Measurements from ENCODE around the gene MGARP.

MGARP gene

GRCh38 chr4:139223682-139224317 is 56.2 kb downstream of the MGARP start:
- Histone ChIP-seq H3K27me3 (ENCODE audit: insufficient read depth, low read length) (no peaks in the 10 kb centered on the region), H3K79me2 (ENCODE audit: insufficient read depth, low read length) (no peaks in the 10 kb centered on the region), H3F3A (ENCODE audit: insufficient read depth, low read length) (no peaks in the 10 kb centered on the region), H3K9ac (ENCODE audit: low read length) (no peak overlapping the region), H3K4me2 (ENCODE audit: low read length) (no peak overlapping the region), H3K36me3 (ENCODE audit: insufficient read depth, low read length) (no peaks in the 10 kb centered on the region), H3K4me3 (ENCODE audit: low read depth, low read length, poor library complexity, severe bottlenecking) (no peak overlapping the region), H3K9me3 (ENCODE audit: low read length) (no peaks in the 10 kb centered on the region), H2AFZ (ENCODE audit: low read length) (no peak overlapping the region), H3K4me1 (ENCODE audit: insufficient read depth, low read length, severe bottlenecking) (peaks cover 9% of the 10 kb centered on the region), H3K27ac (ENCODE audit: low read depth, low read length, poor library complexity, severe bottlenecking) (no peak overlapping the region), H4K20me1 (ENCODE audit: insufficient read depth, low read length) (no peaks in the 10 kb centered on the region), H3K9me2 (ENCODE audit: low read depth, low read length) (no peaks in the 10 kb centered on the region)
- TF ChIP-seq, protein P1, sequence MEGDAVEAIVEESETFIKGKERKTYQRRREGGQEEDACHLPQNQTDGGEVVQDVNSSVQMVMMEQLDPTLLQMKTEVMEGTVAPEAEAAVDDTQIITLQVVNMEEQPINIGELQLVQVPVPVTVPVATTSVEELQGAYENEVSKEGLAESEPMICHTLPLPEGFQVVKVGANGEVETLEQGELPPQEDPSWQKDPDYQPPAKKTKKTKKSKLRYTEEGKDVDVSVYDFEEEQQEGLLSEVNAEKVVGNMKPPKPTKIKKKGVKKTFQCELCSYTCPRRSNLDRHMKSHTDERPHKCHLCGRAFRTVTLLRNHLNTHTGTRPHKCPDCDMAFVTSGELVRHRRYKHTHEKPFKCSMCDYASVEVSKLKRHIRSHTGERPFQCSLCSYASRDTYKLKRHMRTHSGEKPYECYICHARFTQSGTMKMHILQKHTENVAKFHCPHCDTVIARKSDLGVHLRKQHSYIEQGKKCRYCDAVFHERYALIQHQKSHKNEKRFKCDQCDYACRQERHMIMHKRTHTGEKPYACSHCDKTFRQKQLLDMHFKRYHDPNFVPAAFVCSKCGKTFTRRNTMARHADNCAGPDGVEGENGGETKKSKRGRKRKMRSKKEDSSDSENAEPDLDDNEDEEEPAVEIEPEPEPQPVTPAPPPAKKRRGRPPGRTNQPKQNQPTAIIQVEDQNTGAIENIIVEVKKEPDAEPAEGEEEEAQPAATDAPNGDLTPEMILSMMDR (IDR thresholded peaks at IDR 0.05; ENCODE audit: low read length): no peak
- no peak for TF ChIP-seq EZH2 (IDR thresholded peaks at IDR 0.05; ENCODE audit: borderline replicate concordance, low read length)

GRCh38 chr4:139222215-139222614 is 57.8 kb downstream of the MGARP start:
- no peaks in the 10 kb centered on the region for H3K9me3 ChIP-seq (ENCODE audit: low read length)
- no peak overlapping the region for H2AFZ ChIP-seq (ENCODE audit: low read length)
- H3K27me3 ChIP-seq (ENCODE audit: insufficient read depth, low read length): no peaks in the 10 kb centered on the region
- no peaks in the 10 kb centered on the region for H4K20me1 ChIP-seq (ENCODE audit: insufficient read depth, low read length)
- no peak overlapping the region for H3K27ac ChIP-seq (ENCODE audit: low read depth, low read length, poor library complexity, severe bottlenecking)
- peaks cover under 1% of the 10 kb centered on the region for H3K4me1 ChIP-seq (ENCODE audit: insufficient read depth, low read length, severe bottlenecking)
- H3K36me3 ChIP-seq (ENCODE audit: insufficient read depth, low read length): no peaks in the 10 kb centered on the region
- H3K9me2 ChIP-seq (ENCODE audit: low read depth, low read length): no peaks in the 10 kb centered on the region
- no peak overlapping the region for H3K4me2 ChIP-seq (ENCODE audit: low read length)
- no peaks in the 10 kb centered on the region for H3F3A ChIP-seq (ENCODE audit: insufficient read depth, low read length)
- H3K79me2 ChIP-seq (ENCODE audit: insufficient read depth, low read length): no peaks in the 10 kb centered on the region
- no peak for TF ChIP-seq EZH2 (IDR thresholded peaks at IDR 0.05; ENCODE audit: borderline replicate concordance, low read length)
- TF ChIP-seq, protein P1 (IDR thresholded peaks at IDR 0.05; ENCODE audit: low read length): no peak
- H3K4me3 ChIP-seq (ENCODE audit: low read depth, low read length, poor library complexity, severe bottlenecking): no peak overlapping the region
- no peak overlapping the region for H3K9ac ChIP-seq (ENCODE audit: low read length)

DNA sequence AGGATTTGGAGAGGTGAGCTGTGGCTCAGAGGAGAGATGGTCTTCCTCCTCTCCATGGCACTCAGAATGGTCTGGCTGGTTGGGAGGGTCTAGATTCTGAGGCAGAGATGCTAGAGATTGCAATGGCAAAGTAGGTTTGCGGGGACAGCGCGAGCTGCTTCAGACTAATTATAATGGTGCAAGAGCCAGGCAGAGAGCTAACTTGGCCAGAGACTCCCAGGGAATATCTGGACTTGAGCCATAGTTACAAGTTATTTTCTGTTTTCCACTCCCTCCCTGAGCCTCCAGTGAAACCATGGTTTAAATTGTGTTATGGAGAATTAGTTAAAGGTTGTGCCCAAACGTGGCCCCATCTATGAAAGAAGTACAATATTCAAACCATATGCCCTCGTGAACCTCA is 58.3 kb downstream of the MGARP start:
- no peak overlapping the region for H3K4me2 ChIP-seq (ENCODE audit: low read length)

More for the DNA sequence above, 58.3 kb downstream of the MGARP start:
- no peaks in the 10 kb centered on the region for H3K79me2 ChIP-seq (ENCODE audit: insufficient read depth, low read length)
- H2AFZ ChIP-seq (ENCODE audit: low read length): no peak overlapping the region
- no peaks in the 10 kb centered on the region for H3F3A ChIP-seq (ENCODE audit: insufficient read depth, low read length)
- H4K20me1 ChIP-seq (ENCODE audit: insufficient read depth, low read length): no peaks in the 10 kb centered on the region
- H3K4me1 ChIP-seq (ENCODE audit: insufficient read depth, low read length, severe bottlenecking): no peaks in the 10 kb centered on the region
- TF ChIP-seq, protein P1 (IDR thresholded peaks at IDR 0.05; ENCODE audit: low read length): no peak
- no peak for TF ChIP-seq EZH2 (IDR thresholded peaks at IDR 0.05; ENCODE audit: borderline replicate concordance, low read length)
- H3K27me3 ChIP-seq (ENCODE audit: insufficient read depth, low read length): no peaks in the 10 kb centered on the region
- no peaks in the 10 kb centered on the region for H3K36me3 ChIP-seq (ENCODE audit: insufficient read depth, low read length)
- H3K27ac ChIP-seq (ENCODE audit: low read depth, low read length, poor library complexity, severe bottlenecking): no peak overlapping the region
- no peak overlapping the region for H3K9ac ChIP-seq (ENCODE audit: low read length)
- H3K9me2 ChIP-seq (ENCODE audit: low read depth, low read length): no peaks in the 10 kb centered on the region
- H3K9me3 ChIP-seq (ENCODE audit: low read length): no peaks in the 10 kb centered on the region
- no peak overlapping the region for H3K4me3 ChIP-seq (ENCODE audit: low read depth, low read length, poor library complexity, severe bottlenecking)
